Epidermal melanocyte (primary cell): ENCODE measurements around the gene C16orf87.

Experiments
- DNase-seq: peaks from one replicate; pipeline ENCODE4 v3.0.0; 2011; ENCODE audit warnings: low spot score; ENCODE audit not compliant: insufficient read length

C16orf87 gene

DNA sequence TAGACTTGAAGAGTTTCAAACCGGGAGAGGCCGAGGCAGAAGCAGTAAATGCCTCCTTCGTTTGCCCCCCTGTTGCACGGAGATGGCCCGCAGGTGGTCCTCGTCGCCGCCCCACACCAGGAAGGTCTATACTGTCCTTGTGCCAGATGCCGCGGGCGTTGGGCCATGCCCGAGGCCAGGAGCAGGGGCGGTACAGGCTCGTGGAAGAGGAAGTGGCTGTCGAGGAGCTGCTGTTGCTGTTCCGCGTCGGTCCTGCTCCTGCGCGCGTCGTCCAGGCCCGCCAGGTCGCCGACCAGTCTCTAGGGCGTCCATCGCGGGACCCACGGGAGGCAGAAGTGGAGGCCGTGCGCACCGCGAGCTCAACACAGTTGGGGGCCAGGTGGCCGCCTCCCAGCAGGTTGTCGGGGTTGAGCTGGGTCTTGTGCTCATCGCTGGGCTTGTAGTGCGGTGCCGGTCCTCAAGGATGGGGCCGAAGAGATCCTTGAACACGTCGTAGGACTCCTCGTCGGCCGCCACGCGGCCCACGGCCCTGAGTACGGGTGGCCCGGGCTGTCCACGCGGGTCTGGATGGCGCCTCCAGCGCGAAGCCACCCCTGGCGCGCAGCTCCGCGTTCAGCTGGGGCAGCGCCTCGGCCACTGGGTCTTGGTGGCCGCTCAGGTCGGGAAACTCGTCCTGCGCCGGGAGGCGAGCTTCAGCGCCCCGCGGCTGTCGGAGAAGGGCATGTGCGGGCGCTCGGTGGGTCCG is 13.1 kb upstream of the C16orf87 start:
- no peak for DNase-seq

DNA sequence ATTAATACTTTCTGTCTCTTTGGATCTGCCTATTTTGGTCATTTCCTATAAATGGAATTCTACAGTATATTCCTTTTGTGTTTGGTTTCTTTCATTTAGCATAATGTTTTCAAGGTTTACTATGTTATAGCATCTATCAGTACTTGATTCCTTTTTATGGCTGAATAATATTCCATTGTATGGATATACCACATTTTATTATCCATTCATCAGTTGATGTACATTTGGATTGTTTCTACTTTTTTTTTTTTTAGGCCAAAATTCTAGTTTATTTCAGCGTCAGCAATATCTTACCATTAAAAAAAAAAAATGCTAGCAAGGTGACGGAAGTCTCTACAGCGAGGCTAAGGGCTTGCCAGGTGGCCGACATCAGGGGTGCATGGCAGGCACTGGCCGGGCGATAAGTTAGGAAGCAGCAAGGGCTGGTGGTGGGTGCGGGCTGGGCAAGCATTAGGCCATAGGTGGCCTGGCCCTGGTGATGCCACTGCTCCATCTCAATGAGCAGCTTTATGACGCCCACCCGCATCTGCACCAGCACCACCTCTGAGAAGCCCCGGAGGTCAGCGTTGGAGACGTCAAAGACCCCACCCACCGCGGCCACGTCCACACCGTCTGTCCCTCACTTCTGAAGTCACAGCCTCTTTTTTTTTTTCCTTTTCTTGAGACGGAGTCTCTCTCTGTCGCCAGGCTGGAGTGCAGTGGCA is 11.4 kb upstream of the C16orf87 start:
- DNase-seq, result no peak

- DNase-seq, result no peak
These were observed 9.0 kb upstream of the C16orf87 start for GRCh38 chr16:46839986-46840443.

- DNase-seq, result no peak
These were observed 5.9 kb upstream of the C16orf87 start for GRCh38 chr16:46836534-46837530.

DNA sequence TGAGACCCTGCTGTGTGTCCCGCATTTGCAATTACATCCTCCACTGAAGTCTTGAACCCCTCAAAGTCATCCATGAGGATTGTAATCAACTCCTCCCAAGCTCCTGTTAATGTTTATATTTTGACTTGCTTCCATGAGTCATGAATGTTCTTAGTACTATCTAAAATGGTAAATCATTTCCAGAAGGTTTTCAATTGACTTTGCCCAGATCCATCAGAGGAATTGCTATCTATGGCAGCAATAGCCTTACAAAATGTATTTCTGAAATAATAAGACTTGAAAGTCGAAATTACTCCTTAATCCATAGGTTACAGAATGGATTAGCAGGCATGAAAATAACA is 2.5 kb upstream of the C16orf87 start:
- no peak for DNase-seq

- DNase-seq, result no peak
These were observed 1.9 kb upstream of the C16orf87 start for GRCh38 chr16:46832757-46833459.

DNA sequence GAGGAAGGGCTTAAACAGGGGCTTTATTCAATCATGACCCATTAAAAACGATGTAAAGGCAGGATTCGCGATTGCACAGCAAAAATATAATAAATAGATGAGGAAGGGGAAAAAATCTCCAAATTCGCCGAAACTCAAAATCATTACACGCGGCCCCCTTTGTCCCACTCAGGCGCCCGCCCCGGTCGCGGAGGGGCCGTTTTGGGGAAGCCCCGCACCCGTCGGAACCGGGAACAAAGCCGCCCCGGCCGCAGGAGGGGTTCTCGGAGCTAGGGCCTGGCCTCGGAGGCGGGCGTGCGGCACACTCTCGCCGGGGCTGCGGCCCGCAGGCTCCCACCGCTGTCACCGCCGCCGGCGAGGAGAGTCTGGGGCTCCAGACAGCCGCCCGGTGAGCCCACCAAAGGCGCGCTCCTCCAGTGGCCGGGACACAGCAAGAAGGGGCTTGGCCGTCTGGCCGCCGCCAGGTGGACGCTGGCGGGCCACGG is 521 bp downstream of the C16orf87 start:
- no peak for DNase-seq

DNA sequence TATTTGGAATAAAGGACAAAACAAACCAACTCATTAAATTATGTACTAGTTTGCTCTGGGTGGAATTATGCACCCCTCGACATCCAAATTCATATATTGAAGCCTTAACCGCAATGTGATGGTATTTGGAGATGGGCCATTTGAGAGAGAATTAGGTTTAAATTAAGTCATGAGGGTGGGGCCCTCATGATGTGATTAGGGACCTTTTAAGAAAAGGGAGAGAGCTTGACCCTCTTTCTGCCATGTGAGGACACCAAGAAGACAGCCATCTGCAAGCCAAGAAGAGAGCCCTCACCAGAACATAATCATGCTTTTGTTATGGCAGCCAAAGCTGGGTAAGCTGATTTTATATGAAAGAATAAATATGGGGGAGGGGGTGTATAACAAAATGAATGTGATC is 2.0 kb downstream of the C16orf87 start:
- no peak for DNase-seq

DNA sequence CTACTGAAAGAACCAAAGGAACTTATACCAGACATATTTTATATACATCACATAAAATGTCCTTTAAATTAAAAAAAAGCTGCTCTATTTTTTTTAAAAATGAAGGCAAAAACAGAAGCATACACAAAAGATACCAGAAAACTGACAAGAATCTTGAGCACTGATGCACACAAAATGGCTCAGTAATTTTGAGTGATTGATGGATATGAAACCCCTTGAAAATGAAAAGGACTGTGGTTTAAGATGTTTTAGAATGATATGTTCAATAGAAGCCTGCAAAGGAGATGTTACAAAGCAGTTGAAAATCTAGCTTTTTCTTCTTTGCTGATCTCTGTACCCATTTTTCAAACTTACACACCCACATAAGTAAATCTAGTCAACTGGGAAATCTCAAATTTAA is 2.7 kb downstream of the C16orf87 start:
- no peak for DNase-seq

DNA sequence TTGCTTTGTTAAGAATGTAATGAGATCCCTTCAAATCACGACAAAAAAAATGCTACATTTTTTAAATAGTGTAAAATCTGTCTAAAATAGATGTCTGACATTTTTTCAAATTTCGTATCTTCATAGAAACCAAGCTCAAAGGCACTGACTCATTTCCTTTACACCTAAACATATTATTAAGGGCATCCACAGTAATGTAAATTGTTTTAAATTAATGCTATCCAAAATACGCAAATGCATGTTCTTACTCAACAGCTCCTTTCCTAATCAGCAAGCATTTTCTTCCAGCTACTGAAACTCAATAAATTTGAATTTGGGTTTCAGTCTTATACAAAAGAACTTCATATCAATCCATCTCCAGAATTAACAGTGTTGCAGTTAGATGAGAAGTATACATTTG is 4.3 kb downstream of the C16orf87 start:
- no peak for DNase-seq

DNA sequence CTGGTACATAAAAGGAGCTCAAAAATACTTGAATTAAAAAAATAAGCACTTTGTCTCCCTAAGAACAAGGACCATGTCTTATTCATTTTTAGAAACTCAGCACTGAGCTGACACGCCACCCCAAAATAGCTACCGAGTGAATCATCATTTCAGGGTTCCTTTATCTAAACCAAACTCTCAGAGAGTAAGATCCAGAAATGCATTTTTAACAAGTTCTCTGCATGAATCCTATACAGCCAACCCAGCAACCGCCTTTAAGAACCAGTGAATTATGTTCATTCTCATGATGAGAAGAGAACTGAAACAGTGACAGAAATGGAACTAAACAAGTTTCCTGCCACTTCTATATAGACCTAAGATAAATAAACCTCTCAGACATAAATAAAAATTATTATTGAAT is 8.7 kb downstream of the C16orf87 start:
- no peak for DNase-seq

GRCh38 chr16:46817961-46818360 is 13.0 kb downstream of the C16orf87 start:
- DNase-seq, result no peak

GRCh38 chr16:46814790-46815189 is 16.2 kb downstream of the C16orf87 start:
- no peak for DNase-seq

DNA sequence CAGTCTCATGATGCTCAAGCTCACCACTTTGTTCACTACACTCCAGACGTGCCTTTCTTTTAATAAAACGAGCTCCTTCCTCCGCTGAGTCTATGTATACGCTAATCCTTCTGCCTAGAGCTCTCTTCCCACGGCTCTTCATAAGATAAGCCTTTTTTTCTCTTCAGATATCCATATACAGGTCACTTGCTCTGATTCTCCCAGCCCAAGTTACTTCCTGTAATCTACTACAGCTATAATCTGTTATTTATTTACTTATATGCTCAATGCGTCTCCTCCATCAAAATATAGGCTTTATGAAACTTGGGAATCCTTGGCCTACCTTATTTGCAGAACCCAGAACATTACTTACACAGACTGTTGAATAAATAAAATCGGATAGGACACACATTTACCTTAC is 17.4 kb downstream of the C16orf87 start:
- no peak for DNase-seq

DNA sequence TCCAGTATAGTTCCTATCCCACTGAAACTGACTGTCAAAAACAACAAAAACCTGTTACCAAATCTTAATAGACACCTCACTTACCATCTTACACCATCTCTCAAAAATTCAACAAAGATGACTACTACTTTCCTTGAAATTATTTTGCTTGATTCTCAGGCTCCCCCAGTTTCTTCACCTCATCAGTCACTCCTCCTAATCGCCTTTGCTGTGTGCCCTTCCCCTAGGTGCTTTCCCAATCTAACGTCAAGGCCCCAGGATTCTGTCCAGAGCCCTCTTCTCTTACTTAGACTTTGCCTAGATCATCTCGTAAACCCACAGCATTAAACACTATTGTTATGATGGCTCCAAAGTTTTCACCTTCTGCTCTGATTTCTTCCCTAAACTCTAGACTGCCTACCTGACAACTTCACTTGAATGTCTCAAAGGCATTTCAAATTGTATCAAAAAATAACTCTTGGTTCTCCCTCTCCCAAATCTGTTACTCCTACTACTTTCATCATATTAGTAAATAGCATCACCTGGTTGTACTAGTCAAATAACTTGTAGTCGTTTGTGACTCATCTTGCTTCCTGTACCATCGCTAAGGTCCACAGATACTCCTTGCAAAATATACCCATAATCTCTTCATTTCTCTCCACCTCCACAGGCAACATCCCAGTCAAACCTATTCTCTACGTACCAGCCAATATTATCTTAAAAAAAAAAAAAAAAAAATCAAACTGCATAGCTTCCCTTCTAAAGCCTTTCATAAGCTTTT is 18.0 kb downstream of the C16orf87 start:
- no peak for DNase-seq

DNA sequence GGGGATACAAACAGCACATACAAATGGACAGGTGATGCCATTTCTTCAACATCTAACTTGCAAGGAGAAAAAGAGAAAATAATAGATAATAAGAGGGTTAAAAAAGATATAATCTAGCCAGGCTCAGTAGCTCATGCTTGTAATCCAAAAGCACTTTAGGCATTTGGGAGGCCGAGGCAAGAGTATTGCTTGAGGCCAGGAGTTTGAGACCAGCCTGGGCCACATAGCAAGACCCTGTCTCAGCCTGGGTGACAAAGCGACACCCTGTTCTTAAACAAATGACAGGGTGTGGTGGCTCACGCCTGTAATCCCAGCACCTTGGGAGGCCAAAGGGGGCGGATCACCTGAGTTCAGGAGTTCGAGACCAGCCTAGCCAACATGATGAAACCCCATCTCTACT is 19.3 kb downstream of the C16orf87 start:
- DNase-seq, result no peak

GRCh38 chr16:46808997-46809396 is 22.0 kb downstream of the C16orf87 start:
- DNase-seq, result no peak

GRCh38 chr16:46807336-46807735 is 23.6 kb downstream of the C16orf87 start:
- no peak for DNase-seq

DNA sequence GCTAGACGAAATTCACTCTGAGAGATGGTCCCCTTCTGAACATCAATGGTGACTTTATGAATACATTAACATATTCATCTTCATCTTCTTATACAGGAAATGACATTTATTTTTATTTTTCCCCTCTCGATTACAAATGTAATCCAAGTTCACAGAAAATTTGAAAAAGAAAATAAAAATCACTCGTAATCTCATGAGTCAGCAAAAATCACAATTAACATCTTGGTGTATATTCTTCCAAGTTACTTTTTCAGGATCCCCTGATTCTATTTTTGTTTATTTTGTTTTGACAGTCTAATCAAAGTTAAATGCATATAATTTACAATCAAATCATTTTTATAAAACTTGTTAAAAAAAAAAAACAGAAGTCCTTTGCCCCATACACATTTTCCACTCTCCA is 27.6 kb downstream of the C16orf87 start:
- no peak for DNase-seq

DNA sequence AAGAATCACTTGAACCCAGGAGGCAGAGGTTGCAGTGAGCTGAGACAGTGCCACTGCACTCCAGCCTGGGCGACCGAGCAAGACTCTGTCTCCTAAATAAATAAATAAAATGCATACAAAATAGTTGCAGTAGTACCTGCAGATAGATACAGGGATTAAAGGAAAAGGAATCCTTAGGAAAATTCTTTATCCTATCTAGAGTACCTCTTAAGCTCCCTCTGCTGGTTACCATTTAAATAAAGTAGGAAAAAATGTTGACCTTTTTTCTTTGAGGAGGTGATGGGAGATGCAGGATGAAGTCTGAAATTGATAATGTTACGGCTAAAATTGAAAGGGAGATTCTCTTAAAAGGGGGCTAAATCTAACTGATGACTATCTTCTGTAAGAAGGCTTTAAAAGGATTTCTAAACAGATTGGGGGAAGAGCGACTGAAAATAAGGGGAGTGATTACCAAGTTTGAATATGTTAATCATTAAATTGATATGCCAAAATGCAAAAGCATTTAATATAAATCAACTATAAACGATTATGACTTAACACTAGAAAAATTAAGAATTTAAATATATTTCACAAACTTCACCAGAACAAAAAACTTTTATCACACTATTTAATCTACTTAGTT is 29.4 kb downstream of the C16orf87 start:
- DNase-seq, result no peak
